WTC11 (cell line): ENCODE results near the gene UBTD1. TPM values are rescaled to one million over a fixed set of nuclear protein-coding genes. Genes with fewer than 3 reads are reported as not detected.
"Not testable (repeated sequence)": the region's sequence is repeated elsewhere in the genome, so short reads cannot be mapped to it uniquely, and the experiment has no call there.

Source experiments
- ATAC-seq: fragments of 200-7000 bp; cut with Tn5 transposase; 2 replicates; pipeline ENCODE4 v1.10.0; 2021; ENCODE audit warnings: mild to moderate bottlenecking, moderate library complexity
- CTCF ChIA-PET: fragments of 300-600 bp; sonication (Branson Sonifier 250); formaldehyde crosslinking; loops from one replicate; lab custom pipeline; 2021; ENCODE audit warnings: antibody characterized with exemption; lab: Charles Lee
- POLR2A ChIA-PET: fragments of 350-600 bp; sonication (Branson Sonifier 250); formaldehyde crosslinking; loops from one replicate; lab custom pipeline; 2021; ENCODE audit warnings: antibody characterized with exemption; lab: Charles Lee
- DNase-seq: peaks from one replicate; pipeline ENCODE4 v3.0.0; 2021; ENCODE audit warnings: low spot score
- H3K27ac Mint-ChIP-seq: 2 replicates; pipeline ENCODE4 v1.8.0; 2021; ENCODE audit warnings: mixed read lengths
- H3K27me3 Mint-ChIP-seq: 2 replicates; pipeline ENCODE4 v1.8.0; 2021; ENCODE audit warnings: low read depth, mild to moderate bottlenecking, moderate library complexity, mixed read lengths
- H3K36me3 Mint-ChIP-seq: 2 replicates; pipeline ENCODE4 v1.8.0; 2021; ENCODE audit warnings: mixed read lengths
- H3K4me1 Mint-ChIP-seq: 2 replicates; pipeline ENCODE4 v1.8.0; 2022; ENCODE audit warnings: mixed read lengths
- H3K4me3 Mint-ChIP-seq: 2 replicates; pipeline ENCODE4 v1.8.0; 2021; ENCODE audit warnings: mild to moderate bottlenecking, moderate library complexity, mixed read lengths
- H3K9me3 Mint-ChIP-seq: 2 replicates; pipeline ENCODE4 v1.8.0; 2021; ENCODE audit warnings: mixed read lengths
- ATF1 ChIP-seq: sonication (generic); formaldehyde crosslinking; IDR thresholded peaks from 2 replicates; pipeline ENCODE4 v1.8.1; 2023; ENCODE audit warnings: mild to moderate bottlenecking, moderate library complexity, missing genetic modification reagents
- CBFB ChIP-seq: sonication (generic); formaldehyde crosslinking; IDR thresholded peaks from 2 replicates; pipeline ENCODE4 v1.8.1; 2022; ENCODE audit warnings: mild to moderate bottlenecking, low read depth, missing genetic modification reagents
- CTCF ChIP-seq: fragments of 200-600 bp; IDR thresholded peaks from 2 replicates; pipeline ENCODE4 v1.8.0; 2022; ENCODE audit warnings: antibody characterized with exemption
- ESRRA ChIP-seq: sonication (generic); formaldehyde crosslinking; IDR thresholded peaks from 2 replicates; pipeline ENCODE4 v1.8.1; 2022; ENCODE audit warnings: mild to moderate bottlenecking, missing genetic modification reagents, borderline replicate concordance
- FOXP1 ChIP-seq: sonication (generic); formaldehyde crosslinking; IDR thresholded peaks from 2 replicates; pipeline ENCODE4 v1.8.0; 2022; ENCODE audit warnings: missing genetic modification reagents, mild to moderate bottlenecking, moderate library complexity, borderline replicate concordance
- GRHL2 ChIP-seq: fragments of 250-450 bp; sonication (Bioruptor Pico); IDR thresholded peaks from 2 replicates; pipeline ENCODE4 v1.8.0; 2022; ENCODE audit warnings: mild to moderate bottlenecking, moderate library complexity; ENCODE audit not compliant: insufficient replicate concordance, severe bottlenecking
- IRF1 ChIP-seq: sonication (generic); formaldehyde crosslinking; IDR thresholded peaks from 2 replicates; pipeline ENCODE4 v1.8.0; 2023; ENCODE audit warnings: missing genetic modification reagents
- IRF2 ChIP-seq: sonication (generic); formaldehyde crosslinking; IDR thresholded peaks from 2 replicates; pipeline ENCODE4 v1.8.0; 2022; ENCODE audit warnings: low read depth, missing genetic modification reagents, borderline replicate concordance
- KAT7 ChIP-seq: sonication (generic); formaldehyde crosslinking; IDR thresholded peaks from 2 replicates; pipeline ENCODE4 v1.8.1; 2023; ENCODE audit warnings: missing genetic modification reagents, mild to moderate bottlenecking, borderline replicate concordance
- NR3C1 ChIP-seq: sonication (generic); formaldehyde crosslinking; conservative IDR thresholded peaks from 2 replicates; pipeline ENCODE4 v1.8.1; 2023; ENCODE audit warnings: low read depth, mild to moderate bottlenecking, missing genetic modification reagents
- PREB ChIP-seq: sonication (generic); formaldehyde crosslinking; IDR thresholded peaks from 2 replicates; pipeline ENCODE4 v1.8.1; 2022; ENCODE audit warnings: mild to moderate bottlenecking, missing genetic modification reagents, moderate library complexity, borderline replicate concordance
- ZBTB21 ChIP-seq: sonication (generic); formaldehyde crosslinking; IDR thresholded peaks from 2 replicates; pipeline ENCODE4 v1.8.1; 2023; ENCODE audit warnings: mild to moderate bottlenecking, missing genetic modification reagents, borderline replicate concordance
- ZNF121 ChIP-seq: sonication (generic); formaldehyde crosslinking; IDR thresholded peaks from 2 replicates; pipeline ENCODE4 v1.8.0; 2023; ENCODE audit warnings: missing genetic modification reagents
- ZNF219 ChIP-seq: sonication (generic); formaldehyde crosslinking; IDR thresholded peaks from 2 replicates; pipeline ENCODE4 v1.8.0; 2023; ENCODE audit warnings: missing genetic modification reagents, mild to moderate bottlenecking, borderline replicate concordance
- ZNF263 ChIP-seq: sonication (generic); formaldehyde crosslinking; IDR thresholded peaks from 2 replicates; pipeline ENCODE4 v1.8.1; 2022; ENCODE audit warnings: low read depth, mild to moderate bottlenecking, moderate library complexity, missing genetic modification reagents
- total RNA-seq: library from RNA; stranded (reverse); gene quantifications from 3 replicates; pipeline ENCODE4 v1.2.3, GENCODE V29; 2021
- TF ChIP-seq, protein P1 (sequence below): sonication (generic); formaldehyde crosslinking; IDR thresholded peaks from 2 replicates; pipeline ENCODE4 v1.8.0; 2022; ENCODE audit warnings: mild to moderate bottlenecking, missing genetic modification reagents
- TF ChIP-seq, protein P2 (sequence below): fragments of 250-450 bp; sonication (Bioruptor Pico); IDR thresholded peaks from 2 replicates; pipeline ENCODE4 v1.9.0; 2021; ENCODE audit warnings: moderate library complexity, mild to moderate bottlenecking, inconsistent platforms, borderline replicate concordance
- TF ChIP-seq, protein P3 (sequence below): fragments of 250-450 bp; sonication (Bioruptor Pico); IDR thresholded peaks from 2 replicates; pipeline ENCODE4 v1.9.0; 2021; ENCODE audit warnings: mild to moderate bottlenecking

Gene UBTD1
- total RNA-seq, 1 experiment from 2014 or later = 35.7 TPM

GRCh38 chr10:97466755-97467154 is 32.0 kb upstream of the UBTD1 start (continued):
- TF ChIP-seq ATF1 (CRISPR knock-in tag) (no peak), CTCF (no peak), IRF2 (CRISPR knock-in tag) (no peak), IRF1 (no peak)
- TF ChIP-seq, protein P1, sequence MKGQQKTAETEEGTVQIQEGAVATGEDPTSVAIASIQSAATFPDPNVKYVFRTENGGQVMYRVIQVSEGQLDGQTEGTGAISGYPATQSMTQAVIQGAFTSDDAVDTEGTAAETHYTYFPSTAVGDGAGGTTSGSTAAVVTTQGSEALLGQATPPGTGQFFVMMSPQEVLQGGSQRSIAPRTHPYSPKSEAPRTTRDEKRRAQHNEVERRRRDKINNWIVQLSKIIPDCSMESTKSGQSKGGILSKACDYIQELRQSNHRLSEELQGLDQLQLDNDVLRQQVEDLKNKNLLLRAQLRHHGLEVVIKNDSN = no peak

- H3K9me3 Mint-ChIP-seq = no peaks in the 10 kb centered on the region
- peaks cover 63% of the 10 kb centered on the region for H3K36me3 Mint-ChIP-seq
- no peak overlapping the region for H3K4me3 Mint-ChIP-seq
- ATAC-seq = no peak
- H3K27ac Mint-ChIP-seq = no peak overlapping the region
- DNase-seq = no peak
- H3K4me1 Mint-ChIP-seq = no peaks in the 10 kb centered on the region
- POLR2A ChIA-PET = interaction anchor here (0.7 kb wide), 1 partner anchor 297 kb away, joined by 3 read pairs; no protein-coding TSS in a partner anchor
- CTCF ChIA-PET = no interaction called here
- H3K27me3 Mint-ChIP-seq = no peaks in the 10 kb centered on the region
- TF ChIP-seq ZBTB21 (no peak), FOXP1 (CRISPR knock-in tag) (no peak)
These were observed 30.6 kb upstream of the UBTD1 start for GRCh38 chr10:97468162-97468561.

DNA sequence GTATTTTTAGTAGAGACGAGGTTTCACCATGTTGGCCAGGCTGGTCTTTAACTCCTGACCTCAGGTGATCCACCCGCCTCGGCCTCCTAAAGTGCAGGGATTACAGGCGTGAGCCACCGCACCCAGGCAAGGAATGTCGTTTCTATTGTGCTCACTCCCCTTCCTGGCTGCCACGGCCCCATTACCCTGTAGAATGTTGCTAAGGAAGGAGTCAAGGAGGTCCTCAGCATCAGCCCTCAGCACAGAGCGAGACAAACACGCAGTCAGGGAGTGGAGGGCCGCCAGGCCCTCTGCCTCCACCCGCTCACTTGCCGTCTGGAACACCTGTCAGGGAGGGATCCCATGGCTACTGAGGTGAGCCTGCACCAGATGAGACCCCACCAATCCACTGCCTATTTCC is 29.9 kb upstream of the UBTD1 start:
- H3K36me3 Mint-ChIP-seq = peaks cover 65% of the 10 kb centered on the region
- DNase-seq, POLR2A ChIA-PET, H3K9me3 Mint-ChIP-seq, CTCF ChIA-PET, H3K4me3 Mint-ChIP-seq, H3K4me1 Mint-ChIP-seq, ATAC-seq, H3K27ac Mint-ChIP-seq, H3K27me3 Mint-ChIP-seq: not testable (repeated sequence)

DNA sequence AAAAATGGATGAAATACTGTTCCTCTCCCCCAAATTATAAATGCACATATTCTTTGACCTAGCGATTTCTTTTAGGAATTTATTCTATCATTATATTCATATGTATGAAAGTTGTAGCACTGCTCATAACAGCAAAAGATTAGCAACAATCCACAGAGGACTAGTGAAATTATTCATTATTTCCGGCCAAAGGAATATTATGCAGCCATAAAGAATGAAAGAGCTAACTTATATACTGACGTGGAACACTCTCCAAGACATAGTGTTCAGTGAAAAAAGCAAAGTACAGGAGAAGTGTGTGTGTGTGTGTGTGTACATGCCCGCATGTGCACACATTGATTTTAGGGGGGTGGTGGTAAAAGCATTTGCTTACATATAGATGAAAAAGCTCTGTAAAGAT is 23.8 kb upstream of the UBTD1 start:
- H3K27me3 Mint-ChIP-seq = no peaks in the 10 kb centered on the region
- no peaks in the 10 kb centered on the region for H3K9me3 Mint-ChIP-seq
- no peak overlapping the region for H3K27ac Mint-ChIP-seq
- CTCF ChIA-PET = interaction anchor here (0.6 to 1.2 kb wide), 2 partner anchors 11 to 46 kb away, joined by 3 read pairs; no protein-coding TSS in a partner anchor
- POLR2A ChIA-PET = no interaction called here
- TF ChIP-seq, protein P2, sequence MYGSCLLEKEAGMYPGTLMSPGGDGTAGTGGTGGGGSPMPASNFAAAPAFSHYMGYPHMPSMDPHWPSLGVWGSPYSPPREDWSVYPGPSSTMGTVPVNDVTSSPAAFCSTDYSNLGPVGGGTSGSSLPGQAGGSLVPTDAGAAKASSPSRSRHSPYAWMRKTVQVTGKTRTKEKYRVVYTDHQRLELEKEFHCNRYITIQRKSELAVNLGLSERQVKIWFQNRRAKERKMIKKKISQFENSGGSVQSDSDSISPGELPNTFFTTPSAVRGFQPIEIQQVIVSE (CRISPR knock-in tag) = no peak
- TF ChIP-seq KAT7 (CRISPR knock-in tag) (no peak), GRHL2 (CRISPR knock-in tag) (no peak), IRF2 (CRISPR knock-in tag) (no peak), PREB (CRISPR knock-in tag) (no peak), ZNF263 (CRISPR knock-in tag) (no peak), NR3C1 (CRISPR knock-in tag) (no peak), ZNF121 (CRISPR knock-in tag) (no peak), ZNF219 (no peak), ESRRA (CRISPR knock-in tag) (no peak), ATF1 (CRISPR knock-in tag) (no peak), CBFB (CRISPR knock-in tag) (no peak)
- TF ChIP-seq, protein P3, sequence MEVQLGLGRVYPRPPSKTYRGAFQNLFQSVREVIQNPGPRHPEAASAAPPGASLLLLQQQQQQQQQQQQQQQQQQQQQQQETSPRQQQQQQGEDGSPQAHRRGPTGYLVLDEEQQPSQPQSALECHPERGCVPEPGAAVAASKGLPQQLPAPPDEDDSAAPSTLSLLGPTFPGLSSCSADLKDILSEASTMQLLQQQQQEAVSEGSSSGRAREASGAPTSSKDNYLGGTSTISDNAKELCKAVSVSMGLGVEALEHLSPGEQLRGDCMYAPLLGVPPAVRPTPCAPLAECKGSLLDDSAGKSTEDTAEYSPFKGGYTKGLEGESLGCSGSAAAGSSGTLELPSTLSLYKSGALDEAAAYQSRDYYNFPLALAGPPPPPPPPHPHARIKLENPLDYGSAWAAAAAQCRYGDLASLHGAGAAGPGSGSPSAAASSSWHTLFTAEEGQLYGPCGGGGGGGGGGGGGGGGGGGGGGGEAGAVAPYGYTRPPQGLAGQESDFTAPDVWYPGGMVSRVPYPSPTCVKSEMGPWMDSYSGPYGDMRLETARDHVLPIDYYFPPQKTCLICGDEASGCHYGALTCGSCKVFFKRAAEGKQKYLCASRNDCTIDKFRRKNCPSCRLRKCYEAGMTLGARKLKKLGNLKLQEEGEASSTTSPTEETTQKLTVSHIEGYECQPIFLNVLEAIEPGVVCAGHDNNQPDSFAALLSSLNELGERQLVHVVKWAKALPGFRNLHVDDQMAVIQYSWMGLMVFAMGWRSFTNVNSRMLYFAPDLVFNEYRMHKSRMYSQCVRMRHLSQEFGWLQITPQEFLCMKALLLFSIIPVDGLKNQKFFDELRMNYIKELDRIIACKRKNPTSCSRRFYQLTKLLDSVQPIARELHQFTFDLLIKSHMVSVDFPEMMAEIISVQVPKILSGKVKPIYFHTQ = no peak
- TF ChIP-seq, all 79 proteins: peak for 0
- Mint-ChIP-seq H3K4me3 (no peak overlapping the region), H3K4me1 (peaks cover 8% of the 10 kb centered on the region), H3K36me3 (peaks cover 75% of the 10 kb centered on the region)
- DNase-seq = no peak
- ATAC-seq = no peak
